Rectal smooth muscle tissue (tissue), 1 donor: ENCODE results near the gene BEGAIN.

Experiments
- H3K27ac ChIP-seq: one replicate; pipeline ENCODE4 v1.7.0; 2013; ENCODE audit warnings: low read depth, low read length, inconsistent platforms
- H3K27me3 ChIP-seq: one replicate; pipeline ENCODE4 v1.7.0; 2013; ENCODE audit warnings: low read length; ENCODE audit not compliant: control insufficient read depth, insufficient read depth
- H3K36me3 ChIP-seq: one replicate; pipeline ENCODE4 v1.7.0; 2013; ENCODE audit warnings: low read length; ENCODE audit not compliant: control insufficient read depth, insufficient read depth
- H3K4me1 ChIP-seq: one replicate; pipeline ENCODE4 v1.7.0; 2013; ENCODE audit warnings: low read length; ENCODE audit not compliant: control insufficient read depth, insufficient read depth
- H3K4me3 ChIP-seq: one replicate; pipeline ENCODE4 v1.7.0; 2013; ENCODE audit warnings: low read length
- H3K9ac ChIP-seq: one replicate; pipeline ENCODE4 v1.7.0; 2013; ENCODE audit warnings: low read length

BEGAIN gene

DNA sequence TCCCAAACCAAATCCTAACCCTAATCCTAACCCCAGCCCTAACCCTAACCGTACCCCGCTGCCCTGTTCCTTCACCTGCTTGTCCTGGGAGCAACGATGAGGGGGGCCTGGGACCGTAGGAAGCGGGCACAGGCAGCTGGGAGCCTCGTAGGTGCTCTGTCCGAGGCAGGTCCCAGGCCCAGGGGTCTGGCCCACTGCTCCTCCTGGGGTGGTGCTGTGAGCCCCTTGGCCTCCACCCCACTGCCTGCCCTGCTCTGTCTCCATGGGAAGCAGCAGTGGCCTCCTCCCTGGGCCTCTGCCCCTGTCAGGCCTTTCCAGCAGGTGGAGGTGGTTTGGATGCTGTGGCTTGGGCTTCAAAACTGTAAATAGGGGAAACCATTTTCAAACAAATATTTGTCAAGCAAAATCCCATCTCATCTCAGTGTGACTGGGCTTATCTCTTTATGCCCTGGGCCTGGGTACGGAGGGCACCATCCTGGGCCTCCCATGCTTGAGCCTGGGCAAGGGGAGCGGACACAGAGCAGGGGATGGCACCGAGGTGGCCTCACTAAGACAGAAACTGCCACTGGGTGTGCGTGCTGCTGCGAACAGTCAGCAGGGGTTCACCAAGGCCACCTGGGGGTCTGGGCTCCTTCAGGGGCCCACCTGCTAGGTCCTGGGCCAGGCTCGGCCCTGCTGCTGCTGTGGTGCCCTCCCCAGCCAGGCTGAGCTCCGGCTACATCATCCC is 3.7 kb upstream of the BEGAIN start:
- no peak overlapping the region for H3K9ac ChIP-seq
- H3K4me1 ChIP-seq: no peaks in the 10 kb centered on the region
- H3K27me3 ChIP-seq: peaks cover 11% of the 10 kb centered on the region
- no peaks in the 10 kb centered on the region for H3K36me3 ChIP-seq
- H3K4me3 ChIP-seq: no peak overlapping the region
- no peak overlapping the region for H3K27ac ChIP-seq

GRCh38 chr14:100589760-100590469 is 2.7 kb upstream of the BEGAIN start:
- H3K36me3 ChIP-seq: no peaks in the 10 kb centered on the region
- H3K4me1 ChIP-seq: no peaks in the 10 kb centered on the region
- no peak overlapping the region for H3K27ac ChIP-seq
- H3K4me3 ChIP-seq: no peak overlapping the region
- H3K27me3 ChIP-seq: peaks cover 11% of the 10 kb centered on the region
- no peak overlapping the region for H3K9ac ChIP-seq

- H3K27ac ChIP-seq: no peak overlapping the region
- H3K36me3 ChIP-seq: no peaks in the 10 kb centered on the region
- H3K4me1 ChIP-seq: no peaks in the 10 kb centered on the region
- no peak overlapping the region for H3K9ac ChIP-seq
- no peak overlapping the region for H3K4me3 ChIP-seq
- peaks cover 11% of the 10 kb centered on the region for H3K27me3 ChIP-seq
Observed at GRCh38 chr14:100589071-100589759, 2.0 kb upstream of the BEGAIN start.

GRCh38 chr14:100588671-100589070 is 1.5 kb upstream of the BEGAIN start:
- Histone ChIP-seq H3K4me3 (no peak overlapping the region), H3K9ac (no peak overlapping the region), H3K4me1 (no peaks in the 10 kb centered on the region), H3K27ac (no peak overlapping the region), H3K27me3 (peaks cover 11% of the 10 kb centered on the region), H3K36me3 (no peaks in the 10 kb centered on the region)

- Histone ChIP-seq H3K27me3 (peaks cover 11% of the 10 kb centered on the region), H3K4me1 (no peaks in the 10 kb centered on the region), H3K27ac (no peak overlapping the region), H3K36me3 (no peaks in the 10 kb centered on the region), H3K9ac (no peak overlapping the region), H3K4me3 (no peak overlapping the region)
Observed at GRCh38 chr14:100587763-100588411, 670 bp upstream of the BEGAIN start.

DNA sequence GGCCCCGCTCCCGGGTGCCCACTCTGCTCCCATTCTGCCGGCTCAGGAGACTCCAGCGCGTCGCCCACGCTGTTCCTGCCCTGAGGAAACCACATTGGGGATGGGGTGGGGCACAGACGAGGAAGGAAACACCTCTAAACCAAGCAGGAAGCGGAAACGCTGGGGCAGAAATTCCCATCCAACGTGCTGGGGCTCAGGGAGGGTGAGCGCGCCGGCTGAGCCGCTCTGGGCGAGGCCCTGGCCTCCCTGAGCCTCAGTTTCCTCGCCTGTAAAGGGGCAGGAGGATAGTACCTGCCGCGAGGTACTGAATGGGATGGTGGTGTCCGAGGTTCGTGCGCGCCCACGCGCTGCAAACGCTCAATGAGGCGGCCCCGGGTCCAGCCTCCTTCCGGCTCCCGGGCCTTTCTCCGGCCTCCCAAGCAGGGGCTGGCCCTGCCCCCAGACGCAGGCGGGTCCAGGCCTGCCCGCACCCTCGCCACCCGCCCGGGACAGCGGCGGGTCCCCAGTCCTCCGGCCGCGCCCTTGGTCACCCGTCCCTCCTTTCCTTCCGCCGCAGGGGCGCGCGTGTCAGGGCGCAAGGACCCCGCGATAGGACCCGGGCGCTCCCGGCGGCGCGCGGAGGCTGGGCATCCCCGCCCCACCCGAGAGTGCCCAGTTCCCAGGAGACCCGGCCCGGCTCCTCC is 673 bp downstream of the BEGAIN start:
- H3K27me3 ChIP-seq: peaks cover 11% of the 10 kb centered on the region
- H3K27ac ChIP-seq: no peak overlapping the region
- H3K36me3 ChIP-seq: no peaks in the 10 kb centered on the region
- no peaks in the 10 kb centered on the region for H3K4me1 ChIP-seq
- H3K9ac ChIP-seq: no peak overlapping the region
- H3K4me3 ChIP-seq: peak overlapping the region; percentile 46

DNA sequence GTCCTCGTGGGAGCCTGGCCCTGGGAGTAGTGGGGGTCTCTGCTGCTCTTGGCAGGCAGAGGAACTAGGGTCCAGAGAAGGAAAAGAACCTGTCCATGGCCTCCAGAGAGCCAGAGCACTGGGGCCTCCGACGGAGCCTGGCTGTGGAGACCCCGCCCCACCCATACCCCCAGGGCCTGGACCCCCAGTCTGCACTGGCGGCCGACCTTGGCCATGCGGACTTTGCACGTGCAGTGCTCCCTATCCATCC is 1.1 kb downstream of the BEGAIN start:
- no peaks in the 10 kb centered on the region for H3K36me3 ChIP-seq
- peaks cover 11% of the 10 kb centered on the region for H3K27me3 ChIP-seq
- no peak overlapping the region for H3K27ac ChIP-seq
- H3K4me1 ChIP-seq: no peaks in the 10 kb centered on the region
- no peak overlapping the region for H3K9ac ChIP-seq
- H3K4me3 ChIP-seq: no peak overlapping the region

- Histone ChIP-seq H3K4me3 (no peak overlapping the region), H3K9ac (no peak overlapping the region), H3K27ac (no peak overlapping the region), H3K27me3 (peaks cover 11% of the 10 kb centered on the region), H3K4me1 (no peaks in the 10 kb centered on the region), H3K36me3 (no peaks in the 10 kb centered on the region)
Observed at GRCh38 chr14:100585448-100586152, 1.6 kb downstream of the BEGAIN start.

DNA sequence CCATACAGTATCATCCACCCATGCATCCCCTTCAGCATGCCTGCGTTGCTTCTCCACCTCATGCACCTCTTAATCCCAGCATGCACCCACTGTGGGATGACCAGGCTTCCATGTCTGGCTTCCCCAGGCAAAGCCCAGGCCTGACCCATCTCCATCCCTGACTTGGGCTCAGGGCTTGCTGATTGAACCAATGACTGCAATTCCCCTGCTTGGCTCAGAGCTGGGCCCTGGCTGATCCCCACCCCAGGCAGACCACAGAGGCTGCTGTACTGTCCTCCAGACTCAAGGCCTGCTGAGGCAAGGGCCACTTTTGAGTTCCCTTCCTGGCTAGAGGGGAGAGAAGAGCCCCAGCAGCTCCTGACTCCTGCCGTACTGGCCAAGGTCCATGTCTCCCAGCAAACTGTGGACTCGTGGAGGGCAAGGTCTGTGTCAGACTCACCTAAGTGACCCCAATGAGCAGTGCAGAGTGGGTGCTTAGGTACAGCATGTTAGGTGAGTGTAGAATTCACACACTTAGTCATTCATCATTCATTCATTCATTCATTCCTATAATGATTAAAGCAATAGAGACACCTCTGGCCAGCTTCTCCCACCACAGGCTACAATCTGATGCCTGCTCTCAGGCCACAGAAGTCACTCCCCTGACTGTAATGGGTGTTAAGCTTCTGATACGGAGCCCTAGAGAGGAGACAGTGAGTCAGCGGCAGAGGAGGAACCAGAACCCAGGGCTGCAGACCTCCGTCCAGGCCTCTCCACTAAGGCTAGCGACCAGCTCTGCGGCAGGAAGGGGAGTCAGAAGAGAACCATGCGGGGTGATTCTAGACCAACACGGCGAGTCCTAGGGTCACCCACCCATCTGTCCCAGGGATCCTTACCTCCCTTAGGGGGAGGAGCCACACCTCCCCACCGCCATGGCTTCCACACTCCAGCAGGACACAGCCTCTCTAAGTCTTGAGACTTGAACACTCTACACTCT is 2.9 kb downstream of the BEGAIN start:
- Histone ChIP-seq H3K9ac (no peak overlapping the region), H3K27me3 (peaks cover 11% of the 10 kb centered on the region), H3K36me3 (no peaks in the 10 kb centered on the region), H3K4me1 (no peaks in the 10 kb centered on the region), H3K27ac (no peak overlapping the region), H3K4me3 (no peak overlapping the region)

DNA sequence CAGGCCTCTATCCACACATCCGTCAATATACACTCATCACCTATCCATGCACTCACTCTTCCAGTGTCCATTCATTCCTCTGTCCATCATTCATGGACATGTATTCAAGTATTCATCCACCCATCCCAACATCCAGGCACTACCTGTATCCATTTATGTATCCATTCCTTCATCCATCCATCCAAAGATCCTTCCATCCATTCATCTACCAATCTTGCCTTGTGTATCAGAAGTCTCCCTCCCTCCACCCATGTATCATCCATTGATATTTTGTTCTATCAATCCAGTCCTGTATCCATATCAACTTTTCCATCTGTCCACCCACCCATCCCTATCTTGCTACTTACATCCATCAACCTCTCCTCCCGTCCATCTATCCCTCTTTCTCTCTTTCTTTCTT is 4.0 kb downstream of the BEGAIN start:
- Histone ChIP-seq H3K36me3 (no peaks in the 10 kb centered on the region), H3K4me3 (no peak overlapping the region), H3K9ac (no peak overlapping the region), H3K4me1 (no peaks in the 10 kb centered on the region), H3K27ac (no peak overlapping the region), H3K27me3 (peaks cover 8% of the 10 kb centered on the region)
